ENCODE results near the gene DIDO1. TPM values are rescaled to one million over a fixed set of nuclear protein-coding genes. Genes with fewer than 3 reads are reported as not detected.
"Not testable (repeated sequence)": the region's sequence is repeated elsewhere in the genome, so short reads cannot be mapped to it uniquely, and the experiment has no call there.

DIDO1 gene
- total and polyA plus RNA-seq, 2 donors, result 33.2 to 33.4 TPM

DNA sequence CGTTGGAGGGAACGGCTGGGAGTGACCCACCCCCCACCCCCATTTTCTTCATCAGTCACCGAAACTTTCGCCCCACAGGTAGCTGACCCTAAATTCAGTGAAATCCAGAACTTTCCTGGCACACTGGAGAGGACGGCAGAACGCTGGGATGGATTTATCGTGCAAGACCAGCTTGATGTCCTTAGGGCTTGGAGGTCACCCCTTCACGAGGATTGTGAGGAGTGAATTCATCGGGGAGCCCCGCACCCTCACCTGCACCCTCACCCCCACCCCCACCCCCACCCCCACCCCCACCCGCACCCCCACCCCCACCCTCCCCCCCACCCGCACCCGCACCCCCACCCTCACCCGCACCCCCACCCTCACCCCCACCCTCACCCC lies 51.4 kb downstream of the DIDO1 start:
- Histone ChIP-seq H3K36me3 (ENCODE audit: control insufficient read depth in 2 of 2, insufficient read depth in 2 of 2, low read length in 1 of 2) (peaks cover 0 to 4% of the 10 kb centered on the region in 2 donors), H3K27ac (ENCODE audit: low read depth in 1 of 2, low read length in 1 of 2) (no peak overlapping the region), H3K9me3 (ENCODE audit: control insufficient read depth in 2 of 2, insufficient read depth in 1 of 2, low read length in 1 of 2) (no peaks in the 10 kb centered on the region), H3K27me3 (ENCODE audit: control insufficient read depth in 2 of 2, insufficient read depth in 1 of 2, low read length in 1 of 2) (peaks cover 0 to 15% of the 10 kb centered on the region in 2 donors), H3K4me1 (ENCODE audit: control insufficient read depth in 2 of 2, insufficient read depth in 2 of 2, low read length in 2 of 2) (peaks cover 10 to 54% of the 10 kb centered on the region in 2 donors), H3K4me3 (ENCODE audit: low read length in 2 of 2) (no peak overlapping the region)
- DNase-seq (ENCODE audit: low read depth in 6 of 9, low spot score in 9 of 9), result no peak
- WGBS, result 89% methylated on average over 10 of the region's 14 CpGs

DNA sequence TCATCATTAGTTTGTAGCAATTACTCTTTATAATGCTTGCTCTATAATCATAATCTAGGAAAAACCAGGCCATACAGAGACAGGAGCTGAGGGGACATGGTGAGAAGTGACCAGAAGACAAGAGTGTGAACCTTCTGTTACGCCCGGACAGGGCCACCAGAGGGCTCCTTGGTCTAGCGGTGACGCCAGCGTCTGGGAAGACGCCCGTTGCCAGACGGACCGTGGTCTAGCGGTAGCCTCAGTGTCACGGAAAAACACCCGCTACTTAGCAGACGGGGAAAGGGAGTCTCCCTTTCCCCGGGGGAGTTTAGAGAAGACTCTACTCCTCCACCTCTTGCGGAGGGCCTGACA lies 52.6 kb downstream of the DIDO1 start:
- DNase-seq (ENCODE audit: low read depth in 6 of 9, low spot score in 9 of 9); H3K4me3 ChIP-seq (ENCODE audit: low read length in 2 of 2); H3K36me3 ChIP-seq (ENCODE audit: control insufficient read depth in 2 of 2, insufficient read depth in 2 of 2, low read length in 1 of 2); H3K9me3 ChIP-seq (ENCODE audit: control insufficient read depth in 2 of 2, insufficient read depth in 1 of 2, low read length in 1 of 2); H3K27me3 ChIP-seq (ENCODE audit: control insufficient read depth in 2 of 2, insufficient read depth in 1 of 2, low read length in 1 of 2): not testable (repeated sequence)
- 15% methylated on average over 15 of the region's 15 CpGs for WGBS
- H3K27ac ChIP-seq (ENCODE audit: low read depth in 1 of 2, low read length in 1 of 2), result peak overlapping the region in 1 of 2 donors; percentile 28
- H3K4me1 ChIP-seq (ENCODE audit: control insufficient read depth in 2 of 2, insufficient read depth in 2 of 2, low read length in 2 of 2), result peaks cover 10 to 49% of the 10 kb centered on the region in 2 donors

DNA sequence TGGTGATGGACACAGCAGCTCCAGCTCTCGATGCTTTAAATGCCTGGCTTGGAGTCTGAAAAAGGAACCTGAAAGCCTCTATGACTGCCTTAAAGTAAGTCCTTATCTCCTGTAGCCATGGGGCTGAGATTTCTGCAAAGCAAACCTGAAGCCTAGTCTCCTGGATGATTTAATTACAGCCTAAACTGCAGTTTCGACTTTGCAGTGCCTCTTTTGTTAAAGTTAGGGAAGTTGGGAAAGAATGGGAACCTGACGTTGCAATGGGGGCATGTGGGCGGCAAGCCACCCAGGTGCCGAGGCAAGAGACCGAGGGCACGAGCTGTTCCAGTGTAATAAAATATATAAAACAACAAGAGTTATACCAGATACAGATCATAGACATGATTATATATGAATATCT lies 53.0 kb downstream of the DIDO1 start:
- peaks cover 0 to 2% of the 10 kb centered on the region in 2 donors for H3K27me3 ChIP-seq (ENCODE audit: control insufficient read depth in 2 of 2, insufficient read depth in 1 of 2, low read length in 1 of 2)
- peak overlapping the region in 1 of 2 donors; percentile 28 for H3K27ac ChIP-seq (ENCODE audit: low read depth in 1 of 2, low read length in 1 of 2)
- no peak overlapping the region for H3K4me3 ChIP-seq (ENCODE audit: low read length in 2 of 2)
- WGBS, result 74% methylated on average over 7 of the region's 7 CpGs
- DNase-seq (ENCODE audit: low read depth in 6 of 9, low spot score in 9 of 9), result no peak
- no peaks in the 10 kb centered on the region for H3K9me3 ChIP-seq (ENCODE audit: control insufficient read depth in 2 of 2, insufficient read depth in 1 of 2, low read length in 1 of 2)
- H3K4me1 ChIP-seq (ENCODE audit: control insufficient read depth in 2 of 2, insufficient read depth in 2 of 2, low read length in 2 of 2), result peaks cover 10 to 46% of the 10 kb centered on the region in 2 donors
- no peaks in the 10 kb centered on the region for H3K36me3 ChIP-seq (ENCODE audit: control insufficient read depth in 2 of 2, insufficient read depth in 2 of 2, low read length in 1 of 2)

DNA sequence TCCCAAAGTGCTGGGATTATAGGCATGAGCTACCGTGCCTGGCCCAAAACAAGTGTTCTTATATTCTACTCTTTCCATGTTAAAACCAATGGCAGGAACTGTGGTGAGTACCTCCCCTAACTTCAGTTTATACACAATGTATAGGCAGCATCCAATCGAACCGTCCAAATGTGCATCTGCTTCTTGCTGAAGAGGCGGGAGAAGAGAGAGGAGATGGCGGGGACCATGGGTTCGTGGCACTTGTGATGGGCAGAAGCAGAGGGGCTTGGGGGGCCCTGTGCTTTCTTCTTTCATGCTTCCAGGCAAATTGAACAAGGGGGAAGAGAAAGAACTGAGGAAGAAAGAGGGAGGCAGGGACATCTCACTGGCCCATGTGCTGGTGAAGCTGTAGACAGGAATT lies 53.4 kb downstream of the DIDO1 start:
- 95% methylated on average over 6 of the region's 6 CpGs for WGBS
- peaks cover 10 to 45% of the 10 kb centered on the region in 2 donors for H3K4me1 ChIP-seq (ENCODE audit: control insufficient read depth in 2 of 2, insufficient read depth in 2 of 2, low read length in 2 of 2)
- peak overlapping the region in 1 of 2 donors; percentile 28 for H3K27ac ChIP-seq (ENCODE audit: low read depth in 1 of 2, low read length in 1 of 2)
- H3K27me3 ChIP-seq (ENCODE audit: control insufficient read depth in 2 of 2, insufficient read depth in 1 of 2, low read length in 1 of 2), result peaks cover 0 to 2% of the 10 kb centered on the region in 2 donors
- H3K36me3 ChIP-seq (ENCODE audit: control insufficient read depth in 2 of 2, insufficient read depth in 2 of 2, low read length in 1 of 2), result no peaks in the 10 kb centered on the region
- no peak overlapping the region for H3K4me3 ChIP-seq (ENCODE audit: low read length in 2 of 2)
- no peaks in the 10 kb centered on the region for H3K9me3 ChIP-seq (ENCODE audit: control insufficient read depth in 2 of 2, insufficient read depth in 1 of 2, low read length in 1 of 2)
- no peak for DNase-seq (ENCODE audit: low read depth in 6 of 9, low spot score in 9 of 9)

DNA sequence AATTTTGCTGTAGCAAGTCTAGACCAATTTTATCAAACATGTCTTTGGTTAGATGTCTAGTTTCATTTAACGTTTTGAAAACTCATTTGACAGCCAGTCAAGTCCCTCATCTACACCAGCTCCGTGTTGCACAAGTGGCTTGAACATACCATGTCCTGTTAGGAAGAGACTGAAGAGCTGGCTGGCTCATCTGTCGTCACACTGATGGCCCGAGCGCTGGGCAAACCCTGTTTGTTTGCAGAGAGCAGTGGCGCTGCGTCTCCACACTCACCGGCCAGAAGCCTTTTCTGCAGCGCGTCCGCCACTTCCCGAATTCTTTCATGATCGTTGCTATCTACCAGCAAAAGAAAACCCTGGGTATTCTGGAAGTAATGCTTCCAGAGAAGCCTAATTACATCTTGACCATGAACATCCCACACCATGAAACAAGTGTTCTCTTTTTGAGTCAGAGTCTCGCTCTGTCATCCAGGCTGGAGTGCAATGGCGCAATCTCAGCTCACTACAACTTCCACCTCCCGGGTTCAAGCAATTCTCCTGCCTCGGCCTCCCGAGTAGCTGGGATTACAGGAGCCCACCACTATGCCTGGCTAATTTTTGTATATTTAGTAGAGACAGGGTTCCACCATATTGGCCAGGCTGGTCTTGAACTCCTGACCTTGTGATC lies 54.0 kb downstream of the DIDO1 start:
- no peak overlapping the region for H3K27ac ChIP-seq (ENCODE audit: low read depth in 1 of 2, low read length in 1 of 2)
- H3K4me1 ChIP-seq (ENCODE audit: control insufficient read depth in 2 of 2, insufficient read depth in 2 of 2, low read length in 2 of 2), result peaks cover 9 to 42% of the 10 kb centered on the region in 2 donors
- H3K4me3 ChIP-seq (ENCODE audit: low read length in 2 of 2), result no peak overlapping the region
- H3K9me3 ChIP-seq (ENCODE audit: control insufficient read depth in 2 of 2, insufficient read depth in 1 of 2, low read length in 1 of 2), result no peaks in the 10 kb centered on the region
- WGBS, result 95% methylated on average over 18 of the region's 18 CpGs
- no peak for DNase-seq (ENCODE audit: low read depth in 6 of 9, low spot score in 9 of 9)
- peaks cover 0 to 2% of the 10 kb centered on the region in 2 donors for H3K27me3 ChIP-seq (ENCODE audit: control insufficient read depth in 2 of 2, insufficient read depth in 1 of 2, low read length in 1 of 2)
- H3K36me3 ChIP-seq (ENCODE audit: control insufficient read depth in 2 of 2, insufficient read depth in 2 of 2, low read length in 1 of 2), result no peaks in the 10 kb centered on the region

DNA sequence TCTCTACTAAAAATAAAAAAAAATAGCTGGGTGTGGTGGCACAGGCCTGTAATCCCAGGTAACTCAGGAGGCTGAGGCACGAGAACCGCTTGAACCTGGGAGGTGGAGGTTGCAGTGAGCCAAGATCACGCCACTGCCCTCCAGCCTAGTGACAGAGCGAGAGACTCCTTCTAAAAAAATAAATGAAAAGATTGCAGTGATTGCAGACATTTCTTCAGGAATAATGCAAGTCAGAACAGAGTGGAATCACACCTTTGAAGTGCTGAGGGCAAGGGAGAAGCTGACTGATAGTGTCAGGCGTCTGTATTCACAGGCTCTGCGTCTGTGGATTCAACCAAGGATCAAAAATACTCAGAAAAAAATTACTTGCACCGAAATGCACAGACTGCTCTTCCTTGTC lies 62.1 kb downstream of the DIDO1 start:
- Histone ChIP-seq H3K9me3 (ENCODE audit: control insufficient read depth in 2 of 2, insufficient read depth in 1 of 2, low read length in 1 of 2) (peaks cover 0 to 7% of the 10 kb centered on the region in 2 donors), H3K27me3 (ENCODE audit: control insufficient read depth in 2 of 2, insufficient read depth in 1 of 2, low read length in 1 of 2) (peaks cover 0 to 6% of the 10 kb centered on the region in 2 donors), H3K27ac (ENCODE audit: low read depth in 1 of 2, low read length in 1 of 2) (no peak overlapping the region), H3K4me3 (ENCODE audit: low read length in 2 of 2) (no peak overlapping the region), H3K36me3 (ENCODE audit: control insufficient read depth in 2 of 2, insufficient read depth in 2 of 2, low read length in 1 of 2) (no peaks in the 10 kb centered on the region), H3K4me1 (ENCODE audit: control insufficient read depth in 2 of 2, insufficient read depth in 2 of 2, low read length in 2 of 2) (peaks cover 13 to 15% of the 10 kb centered on the region in 2 donors)
- DNase-seq (ENCODE audit: low read depth in 6 of 9, low spot score in 9 of 9), result no peak
- WGBS, result 99% methylated on average over 7 of the region's 7 CpGs

DNA sequence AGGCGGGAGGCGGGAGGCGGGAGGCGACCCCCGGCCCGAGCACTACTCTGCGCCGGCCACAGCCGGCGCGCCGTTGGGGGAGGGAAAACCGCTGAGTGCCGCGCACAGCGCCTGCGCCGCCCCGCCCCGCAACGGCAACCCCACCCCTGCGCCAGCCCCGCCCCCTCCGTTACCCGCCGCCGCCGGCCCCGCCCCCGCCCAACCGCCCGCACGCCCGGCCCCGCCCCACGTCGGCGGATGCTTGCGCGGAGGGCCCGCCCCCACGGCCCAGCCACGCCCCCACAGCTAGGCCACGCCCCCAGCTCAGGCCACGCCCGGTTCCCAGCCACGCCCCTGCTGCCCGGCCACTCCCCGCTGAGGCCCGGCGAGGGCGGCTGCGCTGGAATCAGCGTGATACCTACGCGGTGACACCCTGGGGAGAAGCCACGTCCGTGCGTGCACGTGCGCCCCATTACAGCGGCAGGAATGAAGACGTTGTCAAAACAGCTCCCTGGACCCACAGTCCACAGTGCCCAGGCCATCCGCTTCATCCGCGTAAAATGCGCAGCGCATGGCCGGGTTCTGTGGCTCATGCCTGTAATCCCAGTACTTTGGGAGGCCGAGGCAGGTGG lies 64.5 kb downstream of the DIDO1 start, which contains the start of gene TCFL5:
TCFL5 (minus strand) TSS at position 97 of the 611 bp plus-strand sequence. CDS start 152 bp downstream, outside the sequence.
- peaks cover 0 to 6% of the 10 kb centered on the region in 2 donors for H3K27me3 ChIP-seq (ENCODE audit: control insufficient read depth in 2 of 2, insufficient read depth in 1 of 2, low read length in 1 of 2)
- peak in 8 of 9 donors; percentile 48 to 88 (median 68) for DNase-seq (ENCODE audit: low read depth in 6 of 9, low spot score in 9 of 9)
- H3K4me1 ChIP-seq (ENCODE audit: control insufficient read depth in 2 of 2, insufficient read depth in 2 of 2, low read length in 2 of 2), result peaks cover 13 to 17% of the 10 kb centered on the region in 2 donors
- WGBS, result 12% methylated on average over 63 of the region's 70 CpGs
- H3K9me3 ChIP-seq (ENCODE audit: control insufficient read depth in 2 of 2, insufficient read depth in 1 of 2, low read length in 1 of 2), result peaks cover 0 to 7% of the 10 kb centered on the region in 2 donors
- peak within 1 kb of the TSS in 1 of 2 donors; percentile 79 for H3K27ac ChIP-seq (ENCODE audit: low read depth in 1 of 2, low read length in 1 of 2)
- H3K36me3 ChIP-seq (ENCODE audit: control insufficient read depth in 2 of 2, insufficient read depth in 2 of 2, low read length in 1 of 2), result peaks cover 10 to 13% of the 10 kb centered on the region in 2 donors
- peak within 1 kb of the TSS; percentile 39 to 78 for H3K4me3 ChIP-seq (ENCODE audit: low read length in 2 of 2)

DNA sequence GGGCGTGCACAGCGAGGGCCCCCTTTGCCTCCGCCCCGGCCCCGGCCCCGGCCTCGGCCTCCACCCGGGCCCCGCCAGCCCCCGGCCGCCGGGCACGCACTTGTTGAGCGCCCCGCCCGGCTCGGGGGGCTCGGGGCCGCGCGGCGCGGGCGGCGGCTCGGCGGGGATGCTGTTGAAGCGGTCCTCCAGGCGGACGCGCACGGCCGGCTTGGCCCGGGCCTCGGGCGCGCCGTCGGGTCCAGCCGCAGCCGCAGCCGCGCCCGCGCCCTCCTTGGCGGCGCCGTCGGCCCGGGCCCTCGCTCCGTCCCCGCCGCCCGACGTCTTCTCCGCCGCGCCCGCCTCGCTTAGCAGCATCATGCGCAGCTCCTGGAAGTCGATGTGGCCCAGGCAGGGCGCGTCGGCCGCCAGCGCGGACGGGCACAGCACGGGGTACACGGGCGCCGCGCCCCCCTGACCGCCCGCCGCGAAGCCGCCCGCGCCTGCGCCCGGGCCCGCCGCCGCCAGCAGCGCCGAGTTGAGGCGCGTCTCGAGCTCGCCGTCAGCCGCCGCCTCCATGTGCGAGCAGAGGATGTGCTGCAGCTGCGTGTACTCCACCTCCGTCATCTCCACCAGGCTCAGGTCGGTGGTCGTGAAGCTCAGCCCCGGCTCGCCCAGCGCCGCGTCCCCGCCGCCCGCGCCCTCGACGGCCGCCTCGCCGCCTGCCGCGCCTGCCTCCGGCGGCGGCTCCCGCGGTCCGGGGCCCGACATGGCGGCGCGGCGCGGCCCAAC lies 65.2 kb downstream of the DIDO1 start:
- peak overlapping the region in 1 of 2 donors; percentile 79 for H3K27ac ChIP-seq (ENCODE audit: low read depth in 1 of 2, low read length in 1 of 2)
- H3K36me3 ChIP-seq (ENCODE audit: control insufficient read depth in 2 of 2, insufficient read depth in 2 of 2, low read length in 1 of 2), result peaks cover 13 to 17% of the 10 kb centered on the region in 2 donors
- DNase-seq (ENCODE audit: low read depth in 6 of 9, low spot score in 9 of 9), result peak in 5 of 9 donors; percentile 19 to 53 (median 32)
- 1% methylated on average over 126 of the region's 129 CpGs for WGBS
- peaks cover 0 to 7% of the 10 kb centered on the region in 2 donors for H3K9me3 ChIP-seq (ENCODE audit: control insufficient read depth in 2 of 2, insufficient read depth in 1 of 2, low read length in 1 of 2)
- H3K4me3 ChIP-seq (ENCODE audit: low read length in 2 of 2), result peak overlapping the region; percentile 39 to 78
- peaks cover 13 to 17% of the 10 kb centered on the region in 2 donors for H3K4me1 ChIP-seq (ENCODE audit: control insufficient read depth in 2 of 2, insufficient read depth in 2 of 2, low read length in 2 of 2)
- peaks cover 0 to 6% of the 10 kb centered on the region in 2 donors for H3K27me3 ChIP-seq (ENCODE audit: control insufficient read depth in 2 of 2, insufficient read depth in 1 of 2, low read length in 1 of 2)
